Activated CD8-positive, alpha-beta memory T cell treated with anti-CD3 and anti-CD28 coated beads for 48 hours (primary cell): Measurements from ENCODE around the gene ERF.
A peak's percentile ranks its signal among the peaks of the same experiment; 100 is the strongest.

Source experiments
- DNase-seq, 3 experiments: peaks; one replicate each; pipeline ENCODE4 v3.0.0-alpha.2; 2020; ENCODE audit warnings: low read depth in 2 of 3, low spot score in 2 of 3

Gene ERF

GRCh38 chr19:42287017-42287826 lies 32.3 kb upstream of the ERF start:
- no peak for DNase-seq

- no peak for DNase-seq
Measured at GRCh38 chr19:42286349-42287016, 31.6 kb upstream of the ERF start.

DNA sequence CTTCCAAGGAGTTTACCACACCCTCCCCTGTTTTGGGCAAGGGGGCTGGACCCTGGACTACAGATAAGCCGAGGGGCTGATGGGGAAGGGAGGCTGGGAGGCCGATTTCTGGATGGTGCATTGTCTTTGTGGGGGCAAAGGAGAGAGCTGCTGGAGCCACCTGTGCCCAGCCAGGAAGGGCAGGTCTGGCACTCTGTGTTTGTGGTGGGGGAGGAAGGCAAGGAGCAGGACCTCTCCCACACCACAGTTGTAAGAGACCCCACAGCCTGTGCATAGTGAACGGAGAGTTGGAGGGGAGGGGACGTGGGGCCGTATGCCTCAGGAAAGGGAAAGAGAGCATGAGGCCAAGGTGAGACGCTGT lies 31.0 kb upstream of the ERF start:
- DNase-seq, result no peak

GRCh38 chr19:42285541-42285941 lies 30.6 kb upstream of the ERF start:
- DNase-seq, result no peak

GRCh38 chr19:42284591-42285341 lies 29.8 kb upstream of the ERF start:
- DNase-seq, result no peak

DNA sequence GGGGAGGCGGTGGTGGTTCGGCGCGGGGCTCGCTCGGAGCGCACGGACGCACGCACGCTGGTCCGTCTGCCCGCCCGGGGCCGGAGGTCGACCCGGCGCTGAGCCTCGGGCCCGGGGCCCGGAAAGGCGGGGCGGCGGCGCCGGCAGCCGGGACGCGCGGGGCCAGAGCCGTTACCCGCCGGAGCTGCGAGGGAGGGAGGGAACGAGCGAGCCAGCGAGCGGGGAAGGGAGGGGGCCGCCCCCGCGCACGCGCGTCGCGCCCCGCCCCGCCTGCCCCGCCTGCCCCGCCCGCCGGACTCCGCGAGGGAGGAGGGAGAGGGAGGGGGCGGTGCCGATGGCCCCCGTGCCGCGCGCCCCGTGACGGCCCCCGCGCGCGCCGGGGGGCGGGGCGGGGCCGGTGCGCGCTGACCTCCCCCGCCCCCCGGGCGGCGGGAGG lies 29.2 kb upstream of the ERF start:
- peak in 1 of 3 experiments; percentile 60 for DNase-seq

DNA sequence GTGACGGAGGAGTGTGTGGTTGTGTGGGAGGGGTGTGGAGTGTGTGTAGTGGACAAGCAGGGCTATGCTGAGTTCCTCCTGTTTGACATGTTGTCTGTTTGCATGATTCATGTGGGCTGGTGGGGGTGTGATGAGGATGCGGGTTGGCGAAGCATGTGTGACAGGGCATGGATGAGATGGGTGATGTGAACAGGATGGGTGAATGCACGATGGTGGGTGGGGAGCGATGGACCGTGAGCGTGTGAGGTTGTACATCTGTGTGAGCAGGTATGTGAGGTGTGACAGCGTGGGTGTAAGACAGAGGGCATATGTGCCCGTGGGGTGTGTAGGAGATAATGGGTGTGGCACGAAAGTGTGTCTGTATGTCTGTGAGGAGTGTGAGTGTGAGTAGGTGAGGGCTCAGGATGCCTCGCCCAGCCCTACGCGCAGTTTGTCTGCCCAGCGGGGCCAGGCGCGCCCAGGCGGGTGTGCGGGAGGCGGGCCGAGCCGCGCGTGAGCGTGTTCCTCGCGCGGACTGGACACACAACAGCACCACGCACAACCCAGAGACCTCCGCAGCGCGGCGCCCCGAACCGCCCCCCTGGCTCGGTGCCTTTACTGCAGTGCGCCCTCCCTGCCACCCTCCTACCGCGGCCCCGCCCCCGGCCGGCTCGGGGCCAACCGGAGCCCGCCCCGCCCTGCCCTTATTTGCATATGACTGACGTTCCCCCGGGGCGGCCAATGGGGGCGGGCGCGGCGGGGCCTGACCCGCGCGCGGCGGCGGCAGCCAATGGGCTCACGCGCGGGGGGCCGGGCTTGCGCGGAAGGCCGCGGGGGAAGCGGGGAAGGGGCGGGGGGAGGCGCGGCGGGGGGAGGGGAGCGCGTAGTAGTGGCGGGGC lies 28.5 kb upstream of the ERF start:
- DNase-seq, result peak; percentile 90 to 94 (median 93)

GRCh38 chr19:42282819-42283187 lies 27.9 kb upstream of the ERF start:
- DNase-seq, result no peak

GRCh38 chr19:42281827-42282762 lies 27.2 kb upstream of the ERF start:
- no peak for DNase-seq

- DNase-seq, result no peak
Measured at GRCh38 chr19:42281146-42281826, 26.4 kb upstream of the ERF start.

- DNase-seq, result no peak
Measured at GRCh38 chr19:42280815-42281145, 25.9 kb upstream of the ERF start.

DNA sequence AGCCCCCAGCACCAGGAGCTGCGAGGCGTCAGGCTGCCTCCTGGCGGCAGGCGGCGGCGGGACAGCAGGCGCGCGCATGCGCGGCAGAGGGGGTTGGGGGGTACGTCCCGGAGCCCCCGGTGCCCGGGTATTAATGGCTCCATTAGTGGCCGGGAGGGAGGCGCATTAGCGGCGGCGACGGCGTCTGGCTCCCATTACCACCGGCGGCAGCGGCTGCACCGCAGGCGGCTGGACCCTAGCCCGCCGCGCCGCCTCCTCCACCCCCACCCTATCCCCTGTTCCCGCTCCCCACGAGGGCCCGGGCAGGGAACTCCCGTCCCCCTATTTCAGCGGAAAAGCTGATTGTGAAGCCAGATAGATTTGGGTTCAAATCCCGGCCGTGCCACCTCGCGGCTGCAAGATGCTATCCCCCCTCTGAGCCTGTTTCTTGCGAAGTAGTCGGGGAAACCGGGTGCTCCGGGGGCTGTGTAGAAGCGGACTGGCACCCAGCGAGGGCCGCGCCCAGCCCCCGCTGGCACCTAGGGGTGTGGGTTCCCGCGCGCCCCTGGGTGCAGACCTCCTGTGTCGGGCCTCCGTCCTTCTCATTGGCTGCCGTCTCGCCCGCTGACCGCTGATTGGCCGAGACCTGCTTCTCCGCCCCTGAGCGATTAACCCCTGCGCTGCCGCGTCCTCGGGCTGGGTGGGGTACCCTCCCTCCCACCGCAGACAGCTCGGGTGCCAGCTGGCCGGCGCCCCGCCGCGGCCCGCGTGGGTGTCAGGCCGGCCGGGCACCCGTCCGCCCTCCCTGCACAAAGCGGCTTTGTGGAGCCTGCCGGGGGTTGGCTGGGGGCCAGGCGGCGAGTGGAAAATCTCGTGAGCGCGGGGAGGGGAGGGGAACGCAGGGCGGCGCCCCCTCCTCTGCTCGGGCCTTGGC lies 25.2 kb upstream of the ERF start:
- DNase-seq, result peak; percentile 72 to 75 (median 74)

DNA sequence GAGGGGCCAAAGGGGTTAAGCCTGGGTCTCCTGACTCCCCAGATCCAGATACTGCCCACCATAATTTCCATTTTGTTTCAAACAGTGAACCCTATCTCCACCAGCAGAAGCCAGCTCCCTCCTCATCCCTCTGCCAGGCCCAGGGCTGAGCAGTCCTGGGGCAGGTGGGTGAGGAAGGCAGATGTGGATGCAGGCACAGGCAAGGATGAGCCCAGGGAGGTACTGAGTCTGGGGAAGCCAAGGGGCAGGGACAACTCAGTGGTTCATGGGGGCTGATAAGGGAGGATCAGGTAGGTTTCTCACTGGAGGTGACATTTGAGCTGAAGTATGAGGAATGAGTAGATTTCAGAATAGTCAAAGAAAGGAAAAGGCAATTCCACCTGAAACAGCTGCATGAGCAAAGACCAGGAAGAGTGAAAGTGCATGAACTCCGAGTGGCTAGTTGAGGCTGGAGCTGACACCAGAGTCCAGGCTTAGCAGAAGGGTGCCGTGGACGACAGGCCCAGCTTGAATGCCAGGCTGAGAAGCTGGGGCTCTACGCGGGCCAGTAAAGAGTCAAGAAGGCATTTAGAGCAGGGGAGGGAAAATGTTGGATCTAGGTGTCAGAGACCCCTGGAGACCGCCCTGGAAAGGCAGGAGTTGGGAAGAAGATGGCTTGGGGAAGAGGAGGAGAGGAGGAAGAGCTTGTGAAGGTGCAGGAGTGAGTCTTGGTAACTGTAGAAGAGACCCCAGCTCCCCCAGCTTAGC lies 24.4 kb upstream of the ERF start:
- DNase-seq, result no peak

DNA sequence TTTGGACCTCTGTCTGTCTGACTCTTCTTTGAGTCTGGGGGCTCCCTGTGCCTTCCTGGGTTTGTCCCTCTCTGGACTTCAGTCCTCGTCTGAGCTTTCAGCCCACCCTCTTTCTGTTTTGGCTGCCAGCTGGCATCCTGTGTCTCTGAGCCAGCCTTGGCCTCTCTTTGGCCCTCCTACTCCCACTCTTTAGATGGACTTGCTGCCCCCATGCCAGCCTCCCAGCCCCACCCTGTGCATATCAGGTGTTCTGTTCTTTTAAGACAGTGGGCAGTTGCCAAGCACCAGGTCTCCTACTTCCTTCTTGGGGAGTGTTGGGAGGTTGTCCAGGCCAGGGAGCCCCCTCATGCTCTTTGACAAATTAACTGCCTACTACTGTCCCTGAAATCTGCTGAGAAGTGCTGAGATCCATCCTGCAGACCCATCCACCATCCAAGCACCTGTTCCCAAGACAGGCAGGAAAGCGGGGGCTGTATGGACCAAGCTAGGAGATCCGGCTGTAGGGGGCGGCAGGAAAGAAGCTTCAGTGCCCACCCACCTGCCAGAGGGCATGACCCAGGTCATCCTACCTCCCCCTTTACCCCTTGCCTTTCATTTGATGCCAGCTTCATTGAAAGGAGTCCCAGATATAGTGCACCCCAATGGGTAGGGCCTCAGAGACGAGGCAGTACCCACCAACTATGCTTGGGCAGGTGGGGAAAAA lies 23.7 kb upstream of the ERF start:
- no peak for DNase-seq

DNA sequence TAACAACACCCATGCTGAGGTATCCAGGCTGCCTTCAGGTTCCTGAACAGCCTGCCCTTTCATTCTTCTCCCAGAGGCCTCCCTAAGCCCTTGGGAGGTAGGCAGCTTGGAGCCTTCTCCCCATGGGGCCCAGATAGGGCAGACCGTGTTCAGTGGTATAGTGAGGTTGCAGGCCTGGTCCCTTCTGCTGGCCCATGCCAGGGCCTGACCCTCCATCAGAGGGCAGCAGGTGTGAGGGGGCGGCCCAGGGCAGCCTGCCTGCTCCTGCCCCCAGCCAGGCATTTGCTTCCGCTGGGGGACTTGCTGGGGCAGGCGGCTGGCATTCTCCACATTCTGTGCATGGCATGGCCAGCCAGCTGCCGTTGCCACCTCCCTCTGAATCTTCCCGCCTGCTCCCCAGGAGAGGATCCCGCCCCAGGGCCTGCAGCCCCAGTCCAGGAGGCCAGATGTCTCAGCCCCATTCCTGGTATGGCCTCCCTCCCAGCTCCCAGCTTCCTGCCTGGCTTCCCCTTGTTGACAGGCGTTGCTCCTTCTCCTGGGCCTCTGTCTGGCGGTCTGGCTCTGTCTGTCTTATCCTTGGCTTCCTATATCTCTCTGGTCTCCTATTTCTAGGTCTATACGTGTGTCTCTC lies 23.0 kb upstream of the ERF start:
- no peak for DNase-seq

DNA sequence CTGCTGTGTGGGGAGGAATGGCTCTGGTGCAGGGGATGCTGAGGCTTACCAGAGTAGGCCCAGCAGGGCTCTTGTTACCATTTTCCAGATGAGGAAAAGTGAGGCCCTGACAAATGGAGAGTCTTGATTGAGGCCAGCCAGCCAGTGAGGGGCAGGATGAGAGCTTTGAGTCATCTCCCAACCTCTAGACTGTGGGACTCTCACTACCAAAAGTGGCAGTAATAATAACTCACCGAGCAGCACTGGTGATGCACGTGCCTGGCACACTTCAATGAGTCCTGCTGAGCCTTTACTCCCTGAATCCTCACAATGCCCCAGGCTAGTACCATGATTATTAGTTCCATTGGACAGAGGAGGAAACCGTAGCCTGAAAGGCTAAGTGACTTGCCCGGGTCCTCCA lies 21.9 kb upstream of the ERF start:
- DNase-seq, result no peak

DNA sequence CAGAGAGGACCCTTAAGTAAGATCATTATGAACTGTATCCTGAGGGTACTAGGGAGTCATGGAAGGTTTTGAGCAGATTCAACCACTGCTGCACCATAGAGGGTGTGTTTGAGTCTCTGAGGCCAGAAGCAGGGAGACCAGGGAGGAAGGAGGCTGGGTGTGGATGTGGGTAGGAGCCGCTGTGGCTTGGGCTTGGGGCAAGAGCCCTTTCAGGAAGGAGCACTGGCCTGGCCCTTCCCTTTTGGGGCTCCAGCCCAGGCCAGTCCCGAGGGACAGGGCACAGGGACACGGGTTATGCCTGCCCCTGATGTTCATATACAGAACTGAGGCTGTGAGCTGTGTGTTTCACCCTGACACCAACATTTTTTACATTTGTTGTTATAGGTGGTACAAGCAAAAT lies 21.4 kb upstream of the ERF start:
- no peak for DNase-seq
